ENCODE measurements around the gene NUBPL.

The NUBPL gene

DNA sequence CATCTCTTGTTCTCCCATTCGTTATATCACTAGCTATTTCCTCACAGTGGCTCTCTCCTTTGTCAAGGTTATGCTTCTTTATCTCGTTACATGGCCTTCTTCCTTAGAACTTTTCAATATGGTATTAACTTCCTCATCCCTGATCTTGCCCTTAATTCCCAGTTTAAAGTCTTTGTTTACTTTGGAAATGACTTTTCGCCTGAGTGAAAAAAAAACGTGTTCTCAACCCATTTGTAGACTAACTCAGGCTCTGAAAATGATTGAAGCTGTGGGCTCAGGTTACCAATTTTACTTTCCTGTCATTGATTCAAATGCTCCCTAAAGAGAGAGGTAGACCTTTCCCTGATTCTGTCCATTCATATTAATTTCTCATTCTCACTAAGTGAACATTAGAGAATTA lies 135.2 kb downstream of the NUBPL start:
- Histone ChIP-seq H3K4me3 (IDR thresholded peaks at IDR 0.05; ENCODE audit: insufficient read depth, low read depth, low read length) (no peak overlapping the region), H3K4me1 (ENCODE audit: low read depth, poor library complexity, severe bottlenecking) (peaks cover 15% of the 10 kb centered on the region), H4K20me1 (ENCODE audit: insufficient read depth) (no peaks in the 10 kb centered on the region), H3K36me3 (ENCODE audit: insufficient read depth) (no peaks in the 10 kb centered on the region), H3K9ac (no peak overlapping the region), H3K27me3 (ENCODE audit: insufficient read depth, low read depth) (no peaks in the 10 kb centered on the region), H3K27ac (no peak overlapping the region), H3K79me2 (ENCODE audit: insufficient read depth, low read depth) (no peaks in the 10 kb centered on the region), H3K4me2 (no peak overlapping the region), H2AFZ (ENCODE audit: low read depth) (no peak overlapping the region)
- TF ChIP-seq, protein P1, sequence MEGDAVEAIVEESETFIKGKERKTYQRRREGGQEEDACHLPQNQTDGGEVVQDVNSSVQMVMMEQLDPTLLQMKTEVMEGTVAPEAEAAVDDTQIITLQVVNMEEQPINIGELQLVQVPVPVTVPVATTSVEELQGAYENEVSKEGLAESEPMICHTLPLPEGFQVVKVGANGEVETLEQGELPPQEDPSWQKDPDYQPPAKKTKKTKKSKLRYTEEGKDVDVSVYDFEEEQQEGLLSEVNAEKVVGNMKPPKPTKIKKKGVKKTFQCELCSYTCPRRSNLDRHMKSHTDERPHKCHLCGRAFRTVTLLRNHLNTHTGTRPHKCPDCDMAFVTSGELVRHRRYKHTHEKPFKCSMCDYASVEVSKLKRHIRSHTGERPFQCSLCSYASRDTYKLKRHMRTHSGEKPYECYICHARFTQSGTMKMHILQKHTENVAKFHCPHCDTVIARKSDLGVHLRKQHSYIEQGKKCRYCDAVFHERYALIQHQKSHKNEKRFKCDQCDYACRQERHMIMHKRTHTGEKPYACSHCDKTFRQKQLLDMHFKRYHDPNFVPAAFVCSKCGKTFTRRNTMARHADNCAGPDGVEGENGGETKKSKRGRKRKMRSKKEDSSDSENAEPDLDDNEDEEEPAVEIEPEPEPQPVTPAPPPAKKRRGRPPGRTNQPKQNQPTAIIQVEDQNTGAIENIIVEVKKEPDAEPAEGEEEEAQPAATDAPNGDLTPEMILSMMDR (conservative IDR thresholded peaks at IDR 0.05; ENCODE audit: low read depth, low read length), result no peak

DNA sequence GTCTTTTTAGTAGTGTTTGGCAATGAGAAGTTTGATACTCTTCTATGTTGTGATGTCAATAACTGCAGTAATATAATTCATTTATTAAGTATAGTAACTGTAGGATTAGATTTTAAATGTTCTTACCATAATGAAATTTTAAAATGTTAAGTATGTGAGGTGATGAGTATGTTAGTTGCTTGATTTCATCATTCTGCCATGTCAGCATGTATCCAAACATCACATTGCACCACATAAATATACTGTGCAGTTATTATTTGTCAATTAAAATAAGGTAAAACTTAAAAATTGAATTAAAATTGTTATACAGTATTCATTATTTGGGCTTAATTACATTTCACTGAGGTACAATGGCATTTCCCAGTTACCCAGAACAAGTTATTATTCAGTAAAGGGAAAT lies 138.6 kb downstream of the NUBPL start:
- H3K4me2 ChIP-seq, result no peak overlapping the region
- no peak overlapping the region for H3K27ac ChIP-seq
- no peaks in the 10 kb centered on the region for H3K4me1 ChIP-seq (ENCODE audit: low read depth, poor library complexity, severe bottlenecking)
- TF ChIP-seq, protein P1 (conservative IDR thresholded peaks at IDR 0.05; ENCODE audit: low read depth, low read length), result no peak
- H2AFZ ChIP-seq (ENCODE audit: low read depth), result no peak overlapping the region
- no peaks in the 10 kb centered on the region for H3K79me2 ChIP-seq (ENCODE audit: insufficient read depth, low read depth)
- no peaks in the 10 kb centered on the region for H4K20me1 ChIP-seq (ENCODE audit: insufficient read depth)
- H3K36me3 ChIP-seq (ENCODE audit: insufficient read depth), result no peaks in the 10 kb centered on the region
- H3K9ac ChIP-seq, result no peak overlapping the region
- no peak overlapping the region for H3K4me3 ChIP-seq (IDR thresholded peaks at IDR 0.05; ENCODE audit: insufficient read depth, low read depth, low read length)
- H3K27me3 ChIP-seq (ENCODE audit: insufficient read depth, low read depth), result no peaks in the 10 kb centered on the region

DNA sequence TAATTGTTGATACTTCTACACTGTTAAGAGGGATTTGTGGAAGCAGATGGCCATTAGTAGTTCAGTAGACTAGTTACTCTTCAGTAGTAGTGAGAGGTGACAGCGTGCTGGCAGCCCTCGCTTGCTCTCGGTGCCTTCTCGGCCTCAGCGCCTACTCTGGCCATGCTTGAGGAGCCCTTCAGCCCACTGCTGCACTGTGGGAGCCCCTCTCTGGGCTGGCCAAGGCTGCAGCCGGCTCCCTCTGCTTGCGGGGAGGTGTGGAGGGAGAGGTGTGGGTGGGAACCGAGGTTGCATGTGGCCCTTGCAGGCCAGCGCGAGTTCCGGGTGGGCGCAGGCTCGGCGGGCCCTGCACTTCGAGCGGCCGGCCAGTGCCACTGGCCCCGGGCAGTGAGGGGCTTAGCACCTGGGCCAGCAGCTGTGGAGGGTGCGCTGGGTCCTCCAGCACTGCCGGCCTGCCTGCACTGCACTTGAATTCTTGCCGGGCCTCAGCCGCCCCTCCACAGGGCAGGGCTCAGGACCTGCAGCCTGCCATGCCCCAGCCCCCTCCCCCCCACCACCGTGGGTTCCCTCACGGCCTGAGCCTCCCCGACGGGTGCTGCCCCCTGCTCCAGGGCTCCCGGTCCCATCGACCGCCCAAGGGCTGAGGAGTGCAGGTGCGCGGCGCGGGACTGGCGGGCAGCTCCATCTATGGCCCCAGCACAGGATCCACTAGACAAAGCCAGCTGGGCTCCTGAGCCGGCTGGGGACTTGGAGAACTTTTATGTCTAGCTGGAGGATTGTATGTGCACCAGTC lies 139.3 kb downstream of the NUBPL start:
- Histone ChIP-seq H3K79me2 (ENCODE audit: insufficient read depth, low read depth) (no peaks in the 10 kb centered on the region), H3K4me1 (ENCODE audit: low read depth, poor library complexity, severe bottlenecking) (no peaks in the 10 kb centered on the region), H3K27ac (no peak overlapping the region), H4K20me1 (ENCODE audit: insufficient read depth) (no peaks in the 10 kb centered on the region), H3K27me3 (ENCODE audit: insufficient read depth, low read depth) (no peaks in the 10 kb centered on the region), H2AFZ (ENCODE audit: low read depth) (no peak overlapping the region), H3K4me3 (IDR thresholded peaks at IDR 0.05; ENCODE audit: insufficient read depth, low read depth, low read length) (no peak overlapping the region), H3K36me3 (ENCODE audit: insufficient read depth) (no peaks in the 10 kb centered on the region), H3K9ac (no peak overlapping the region), H3K4me2 (no peak overlapping the region)
- TF ChIP-seq, protein P1 (conservative IDR thresholded peaks at IDR 0.05; ENCODE audit: low read depth, low read length), result no peak

DNA sequence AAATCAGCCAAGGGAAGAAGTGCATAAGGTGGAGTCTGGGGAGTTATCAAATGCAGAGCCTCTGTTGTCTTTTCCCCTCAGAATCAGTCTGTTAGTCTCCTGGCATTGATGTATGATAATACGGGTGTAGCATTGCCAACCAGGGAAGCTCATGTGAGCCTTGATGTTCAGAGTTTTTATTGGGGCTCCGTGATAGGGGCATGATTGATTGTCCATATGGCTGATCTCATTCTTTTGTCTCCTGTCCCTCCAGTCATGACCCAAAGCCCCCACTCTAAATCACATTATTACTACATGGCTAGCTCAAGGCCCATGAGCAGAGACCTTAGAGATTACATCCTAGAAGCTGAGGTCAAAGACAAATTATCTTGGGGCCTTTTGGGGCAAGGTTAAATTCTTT lies 140.9 kb downstream of the NUBPL start:
- Histone ChIP-seq H3K36me3 (ENCODE audit: insufficient read depth) (no peaks in the 10 kb centered on the region), H2AFZ (ENCODE audit: low read depth) (no peak overlapping the region), H3K27ac (no peak overlapping the region), H3K4me2 (no peak overlapping the region), H3K27me3 (ENCODE audit: insufficient read depth, low read depth) (no peaks in the 10 kb centered on the region), H3K4me1 (ENCODE audit: low read depth, poor library complexity, severe bottlenecking) (no peaks in the 10 kb centered on the region), H3K79me2 (ENCODE audit: insufficient read depth, low read depth) (no peaks in the 10 kb centered on the region), H3K4me3 (IDR thresholded peaks at IDR 0.05; ENCODE audit: insufficient read depth, low read depth, low read length) (no peak overlapping the region), H3K9ac (no peak overlapping the region), H4K20me1 (ENCODE audit: insufficient read depth) (no peaks in the 10 kb centered on the region)
- TF ChIP-seq, protein P1 (conservative IDR thresholded peaks at IDR 0.05; ENCODE audit: low read depth, low read length), result no peak
